GM12874 (cell line): Measurements from ENCODE around the gene PPARG.

ENCODE experiments used
- CTCF ChIP-seq: IDR thresholded peaks from 2 replicates; pipeline ENCODE4 v1.5.1; 2011; ENCODE audit warnings: low read depth, mild to moderate bottlenecking, control low read depth, low read length, moderate library complexity; ENCODE audit not compliant: insufficient read depth

PPARG gene

GRCh38 chr3:12455740-12456139 lies 166.9 kb downstream of the PPARG start:
- TF ChIP-seq CTCF, result no peak

- TF ChIP-seq CTCF, result no peak
Observed at GRCh38 chr3:12456441-12456840, 167.6 kb downstream of the PPARG start.

GRCh38 chr3:12458901-12459300 lies 170.0 kb downstream of the PPARG start:
- TF ChIP-seq CTCF, result no peak

- no peak for TF ChIP-seq CTCF
Observed at GRCh38 chr3:12460127-12460526, 171.3 kb downstream of the PPARG start.

- TF ChIP-seq CTCF, result no peak
Observed at GRCh38 chr3:12461097-12461649, 172.3 kb downstream of the PPARG start.

GRCh38 chr3:12462159-12462947 lies 173.5 kb downstream of the PPARG start:
- TF ChIP-seq CTCF, result no peak

- TF ChIP-seq CTCF, result no peak
Observed at GRCh38 chr3:12463686-12464085, 174.8 kb downstream of the PPARG start.
